Stimulated activated CD4-positive, alpha-beta T cell treated with anti-CD3 and anti-CD28 coated beads, Interleukin-4, amount 100 ng/mL, for 24 hours (primary cell): ENCODE measurements around the gene ADAMTSL3.
A peak's percentile ranks its signal among the peaks of the same experiment; 100 is the strongest.
"Not testable (repeated sequence)": the region's sequence is repeated elsewhere in the genome, so short reads cannot be mapped to it uniquely, and the experiment has no call there.

Source experiments
- DNase-seq: peaks from one replicate; pipeline ENCODE4 v3.0.0-alpha.2; 2020

Gene ADAMTSL3

DNA sequence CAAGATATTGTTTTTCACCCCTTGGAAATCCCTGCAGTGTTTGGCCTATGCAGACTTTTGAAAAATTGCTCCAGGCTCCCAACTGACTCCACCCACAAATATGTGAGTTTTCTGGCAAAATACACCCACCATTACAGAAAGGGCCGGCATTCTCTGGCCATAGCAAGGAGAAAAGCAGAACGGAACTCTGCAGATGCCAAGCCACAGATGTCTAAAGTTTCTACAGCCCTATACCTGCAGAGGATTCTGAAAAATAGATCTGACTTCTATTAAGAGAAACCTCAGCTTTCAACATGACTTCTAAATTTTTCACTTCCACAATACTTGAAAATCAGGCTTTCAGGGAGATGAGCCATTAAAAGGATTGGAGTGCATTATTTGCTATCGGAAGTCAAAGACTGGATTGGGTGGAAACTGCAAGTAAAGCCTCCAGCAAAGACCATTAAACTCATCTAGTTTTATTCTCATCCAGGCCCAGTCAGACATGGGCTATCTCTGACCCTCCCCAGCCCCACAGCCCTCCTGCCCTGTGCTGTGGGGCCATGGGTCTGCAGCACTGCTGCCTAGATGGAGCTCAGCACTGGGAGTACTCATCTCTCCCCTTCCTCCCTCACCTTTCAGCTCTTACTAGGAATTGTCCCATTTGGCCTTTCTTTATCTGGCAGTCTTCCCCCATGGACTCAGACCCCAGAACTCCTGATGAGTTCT, 338.6 kb downstream of the ADAMTSL3 start:
- DNase-seq: no peak

DNA sequence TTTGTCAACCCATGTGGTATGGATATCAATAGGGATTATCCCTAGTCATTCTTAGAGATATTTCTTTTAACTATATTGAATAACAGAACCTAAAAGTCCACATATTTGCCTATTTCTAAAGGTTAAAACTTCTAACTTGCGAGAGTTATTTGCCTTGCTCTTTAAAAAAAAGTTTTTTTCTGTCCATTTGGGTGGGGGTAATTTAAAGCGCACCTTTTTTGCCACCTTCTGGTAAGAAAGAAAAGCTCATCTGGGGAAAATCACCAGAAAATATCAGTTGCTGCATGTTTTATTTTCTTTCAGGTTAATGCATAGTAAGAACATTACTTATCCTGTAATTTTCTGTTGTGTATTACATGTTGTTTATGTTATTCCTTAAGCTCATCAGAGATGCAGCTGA, 339.7 kb downstream of the ADAMTSL3 start:
- no peak for DNase-seq

- DNase-seq: no peak
Observed at GRCh38 chr15:83998486-83998885, 344.6 kb downstream of the ADAMTSL3 start.

DNA sequence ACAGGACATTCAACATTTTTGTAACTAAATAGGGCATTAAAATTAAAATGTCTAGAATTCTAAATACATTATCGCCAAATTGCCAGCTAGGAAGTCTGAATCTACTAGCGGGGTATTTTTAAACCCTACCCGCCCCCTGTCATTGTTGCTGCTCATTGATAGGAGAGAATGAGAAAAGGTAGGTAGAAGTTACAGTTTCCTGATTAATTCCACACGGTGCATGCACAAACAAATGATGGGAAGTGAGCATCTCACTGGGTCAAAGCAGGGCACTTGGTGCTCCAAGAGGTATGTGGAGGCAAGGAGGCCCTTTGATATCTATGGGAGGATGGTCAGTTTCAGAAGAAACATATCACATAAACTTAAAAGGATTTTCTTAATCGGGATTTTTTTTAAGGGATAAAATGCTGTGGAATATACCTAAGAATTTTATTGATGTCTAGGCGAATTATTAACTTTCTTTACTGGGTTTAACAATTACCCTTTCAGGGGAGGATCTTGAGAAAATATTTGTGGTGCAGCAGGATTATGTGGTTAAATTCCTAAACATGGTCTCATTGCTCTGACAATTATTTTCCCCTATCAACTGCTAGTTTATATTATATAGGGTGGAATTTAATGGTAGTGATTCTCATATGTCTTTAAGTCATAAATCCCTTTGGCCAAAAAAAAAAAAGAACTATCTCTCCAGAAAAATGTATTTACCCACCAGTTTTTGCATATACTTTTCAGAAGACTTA, 345.6 kb downstream of the ADAMTSL3 start:
- DNase-seq: no peak

DNA sequence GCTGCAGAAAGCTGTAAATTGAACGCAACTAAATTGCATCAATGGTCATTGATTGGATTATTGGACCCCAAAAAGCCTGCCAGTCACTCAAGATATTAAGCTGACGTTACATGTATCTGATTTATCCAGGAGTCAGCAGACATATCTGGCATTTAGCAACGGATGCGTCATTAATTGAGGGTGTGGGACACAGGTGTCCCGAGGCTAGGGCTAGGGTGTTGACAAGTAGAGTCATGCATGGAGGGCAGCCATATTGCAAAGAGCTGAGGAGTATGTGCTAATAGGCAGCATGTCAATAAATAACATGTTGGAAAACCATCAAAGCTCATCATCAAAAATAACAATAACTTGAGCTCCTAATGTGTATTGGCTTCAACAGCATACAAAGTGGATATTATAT, 347.1 kb downstream of the ADAMTSL3 start:
- DNase-seq: no peak

GRCh38 chr15:84001655-84002054, 347.7 kb downstream of the ADAMTSL3 start:
- no peak for DNase-seq

GRCh38 chr15:84003791-84004503, 350.0 kb downstream of the ADAMTSL3 start:
- no peak for DNase-seq

DNA sequence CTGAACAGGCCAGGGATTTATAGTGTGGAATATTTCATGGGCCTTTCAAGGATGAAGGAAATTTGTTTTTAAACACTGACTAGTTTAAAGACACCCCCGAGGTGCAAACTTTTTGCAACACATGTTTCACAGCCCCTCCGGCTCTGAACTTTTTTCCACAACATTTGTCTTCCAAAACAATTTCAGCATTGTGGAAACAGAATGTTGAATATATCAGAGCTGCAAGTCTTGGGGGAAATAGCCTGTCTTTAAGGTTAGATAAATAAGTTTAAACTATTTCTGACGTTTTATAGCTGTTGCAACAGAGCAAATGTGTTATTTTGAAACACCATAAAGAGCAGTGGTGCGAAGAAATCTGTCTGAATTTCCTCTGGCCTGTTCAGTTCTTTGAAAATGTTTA, 352.5 kb downstream of the ADAMTSL3 start:
- no peak for DNase-seq

- DNase-seq: no peak
Observed at GRCh38 chr15:84009616-84010015, 355.7 kb downstream of the ADAMTSL3 start.

DNA sequence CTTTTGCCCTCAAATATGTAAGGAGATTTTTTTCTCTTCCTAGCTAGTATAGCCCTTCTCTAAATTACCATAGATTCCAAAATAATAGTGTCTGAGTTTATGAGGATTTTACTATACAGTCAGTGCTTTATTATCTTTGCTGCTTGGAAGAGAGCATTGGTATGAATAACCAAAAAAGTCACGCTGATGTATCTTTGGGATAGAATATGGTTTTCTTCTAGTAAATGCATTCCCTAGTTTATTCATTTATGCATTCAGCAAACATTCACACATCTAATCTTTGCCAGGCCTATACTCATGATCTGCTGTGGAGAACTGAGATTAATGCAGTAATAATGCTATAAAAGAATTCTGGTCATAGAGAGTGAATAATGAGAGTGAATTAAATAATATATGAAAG, 356.3 kb downstream of the ADAMTSL3 start:
- no peak for DNase-seq

- DNase-seq: no peak
Observed at GRCh38 chr15:84016371-84016770, 362.4 kb downstream of the ADAMTSL3 start.

DNA sequence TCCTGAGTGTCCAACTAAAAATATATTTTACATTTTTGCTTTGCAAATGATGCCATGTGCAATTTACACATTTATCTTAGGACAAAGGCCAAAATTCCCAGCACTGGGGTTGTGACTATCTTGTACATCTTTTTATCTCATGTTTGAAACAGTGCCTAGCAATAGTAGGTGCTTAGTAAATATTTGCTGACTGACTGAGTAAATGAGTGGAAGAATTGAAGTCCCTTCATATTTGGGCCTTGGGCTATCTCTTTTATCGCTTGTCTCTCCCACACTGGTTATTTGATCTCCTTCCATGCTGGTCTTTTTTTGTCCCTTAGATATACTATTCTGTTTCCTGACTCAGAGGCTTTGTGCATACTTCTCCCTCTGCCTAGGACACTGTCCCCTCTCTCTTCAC, 368.6 kb downstream of the ADAMTSL3 start:
- no peak for DNase-seq

DNA sequence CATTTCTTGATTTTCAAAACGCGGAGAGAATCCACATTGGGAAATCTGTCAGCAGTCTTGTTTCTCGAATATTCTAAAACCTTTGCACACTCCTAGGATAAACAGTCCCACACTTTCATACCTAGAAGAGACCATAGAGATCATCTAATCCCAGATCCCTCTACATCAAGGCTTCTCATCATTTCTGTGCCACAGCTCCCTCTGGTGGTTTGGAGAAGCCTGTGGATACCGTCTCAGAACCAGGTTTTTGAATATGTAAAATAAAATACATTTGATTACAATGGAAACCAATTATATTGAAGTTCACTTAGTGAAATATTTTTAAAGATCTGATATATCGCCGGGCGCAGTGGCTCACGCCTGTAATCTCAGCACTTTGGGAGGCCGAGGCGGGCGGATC, 369.7 kb downstream of the ADAMTSL3 start:
- peak; percentile 5 for DNase-seq

DNA sequence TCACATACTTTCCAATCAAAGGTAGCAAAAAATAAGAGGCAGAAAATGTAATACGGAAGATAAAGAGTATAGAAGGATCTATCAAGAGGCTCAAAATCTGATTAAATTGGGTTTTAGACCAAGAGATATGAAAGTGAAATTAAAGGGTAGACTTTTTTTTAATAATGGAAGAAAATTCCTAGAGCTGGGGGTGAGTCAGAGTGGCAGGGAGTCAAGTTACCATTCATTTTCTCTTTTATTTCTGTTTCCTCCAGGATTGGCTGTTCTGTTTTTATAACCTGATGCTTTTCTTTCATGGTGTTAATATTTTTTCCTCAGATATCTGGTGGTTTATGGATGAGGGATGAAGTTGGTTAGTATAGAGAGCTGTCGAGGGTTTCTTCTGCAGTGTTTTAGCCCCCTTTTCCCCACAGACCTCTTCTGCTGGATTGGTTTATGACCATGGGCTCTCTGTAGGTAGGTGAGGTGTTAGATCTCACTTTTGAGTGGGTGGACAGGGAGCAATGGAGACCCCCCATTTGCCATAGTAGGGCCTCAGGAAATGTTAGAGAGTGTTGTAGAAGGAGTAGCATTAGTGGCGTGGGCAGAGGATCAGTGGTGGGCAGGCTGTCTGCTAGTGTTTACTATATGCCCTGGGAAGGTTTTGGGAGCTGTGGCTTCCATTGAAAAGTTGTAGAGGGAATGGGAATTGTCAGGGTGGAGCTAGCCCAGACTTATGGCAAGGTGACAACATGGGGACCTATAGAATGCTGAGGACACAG, 380.1 kb downstream of the ADAMTSL3 start:
- DNase-seq: no peak

DNA sequence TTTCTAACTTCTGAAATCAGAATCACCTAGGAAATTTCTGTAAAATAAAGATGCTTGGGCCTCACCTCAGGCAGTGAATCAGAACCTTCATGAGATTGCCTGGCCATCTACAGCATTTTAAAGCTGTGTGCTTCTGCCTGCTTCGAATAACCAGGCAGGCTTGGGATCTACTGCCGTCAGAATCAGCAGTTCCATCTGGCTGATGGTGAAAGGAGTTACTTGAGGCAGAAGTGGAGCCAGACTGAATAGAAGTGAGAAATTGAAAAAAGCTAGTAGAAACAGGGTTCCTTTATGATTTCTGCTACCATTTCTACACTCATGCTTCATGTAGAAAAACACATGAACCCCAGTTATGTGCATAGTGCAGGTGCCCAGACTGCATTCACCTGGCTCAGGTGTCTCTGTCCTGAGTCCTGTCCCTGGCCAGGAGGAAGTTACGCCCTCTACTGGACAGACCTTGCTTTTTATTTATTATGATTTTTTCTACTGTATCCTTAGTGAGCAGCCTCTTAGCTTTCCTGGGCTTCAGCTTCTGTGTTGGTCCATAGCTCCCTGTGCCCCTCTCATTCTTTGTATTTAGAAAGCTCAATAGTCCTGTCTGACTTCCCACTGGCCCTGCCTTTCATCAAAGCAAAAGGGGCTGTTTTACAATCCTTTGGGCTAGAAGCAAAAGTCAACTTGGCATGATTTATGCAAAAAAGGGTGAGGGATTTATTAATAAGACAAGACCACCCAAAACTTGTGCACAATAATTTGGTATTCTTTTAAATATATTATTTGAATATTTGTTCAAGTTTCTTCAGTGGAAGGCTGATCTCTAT, 380.9 kb downstream of the ADAMTSL3 start:
- DNase-seq: no peak

DNA sequence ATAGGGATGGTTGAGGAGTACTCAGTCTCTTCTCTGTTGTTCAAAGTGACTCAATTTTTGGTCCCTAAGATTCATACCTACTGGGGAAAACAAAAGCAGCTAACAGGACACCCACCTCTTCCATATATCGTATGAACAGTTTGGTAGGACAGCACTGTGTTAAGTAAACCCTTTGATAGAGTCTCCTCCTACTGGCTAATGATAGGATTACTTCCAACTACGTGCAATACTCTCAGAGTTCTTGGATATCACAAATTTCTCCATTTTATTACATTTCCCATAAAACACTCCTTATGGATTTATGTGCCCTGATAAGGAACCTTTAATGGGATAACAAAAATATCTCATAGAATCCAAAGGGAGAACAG, 381.5 kb downstream of the ADAMTSL3 start:
- no peak for DNase-seq

GRCh38 chr15:84037301-84037700, 383.4 kb downstream of the ADAMTSL3 start:
- no peak for DNase-seq

GRCh38 chr15:84042434-84043056, 388.6 kb downstream of the ADAMTSL3 start:
- DNase-seq: not testable (repeated sequence)

DNA sequence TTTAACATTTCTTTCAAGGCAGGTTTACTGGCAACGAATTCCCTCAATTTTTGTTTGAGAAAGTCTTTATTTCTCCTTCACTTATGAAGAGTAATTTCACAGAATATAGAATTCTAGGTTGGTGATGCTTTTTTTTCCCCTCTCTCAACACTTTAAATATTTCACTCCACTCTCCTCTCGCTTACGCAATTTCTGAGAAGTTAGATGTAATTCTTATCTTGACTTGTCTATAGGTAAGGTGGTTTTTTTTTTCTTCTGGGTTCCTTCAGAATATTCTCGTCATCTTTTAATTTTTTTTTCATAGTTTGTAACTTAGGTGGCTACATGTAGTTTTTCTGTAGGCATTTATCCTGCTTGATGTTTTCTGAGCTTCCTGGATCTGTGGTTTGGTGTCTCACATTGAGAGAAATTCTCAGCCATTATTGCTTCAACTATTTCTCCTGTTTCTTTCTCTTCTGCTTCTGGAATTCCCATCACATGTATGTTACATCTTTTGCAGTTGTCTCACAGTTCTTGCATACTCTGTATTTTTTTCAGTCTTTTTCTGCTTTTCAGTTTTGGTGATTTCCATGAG, 392.2 kb downstream of the ADAMTSL3 start:
- DNase-seq: no peak

DNA sequence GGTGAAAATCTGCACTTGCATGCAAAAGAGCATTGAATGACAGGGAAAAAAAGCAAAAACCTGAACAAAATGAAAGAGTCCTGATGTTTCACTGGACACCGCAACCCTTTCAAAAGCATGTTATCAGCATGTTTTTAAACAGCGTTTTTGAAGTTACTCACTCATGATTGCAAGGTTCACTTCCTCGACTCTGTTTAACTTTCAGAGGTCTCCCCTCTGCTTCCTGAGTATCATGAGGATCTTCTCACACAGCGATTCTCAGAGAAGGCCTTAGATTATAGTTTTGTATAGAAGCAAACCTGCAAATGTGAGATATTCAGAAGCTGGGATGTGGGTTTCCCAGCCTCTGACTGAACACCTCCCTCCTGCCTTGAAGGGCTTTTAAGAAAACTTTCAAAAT, 395.6 kb downstream of the ADAMTSL3 start:
- not testable (repeated sequence) for DNase-seq

GRCh38 chr15:84050076-84050475, 396.2 kb downstream of the ADAMTSL3 start:
- no peak for DNase-seq
